HG03097 (cell line): ENCODE results near the gene DAB1.

Experiments
- ATAC-seq: cut with Tn5 transposase; IDR thresholded peaks from one replicate; pipeline ENCODE4 v1.9.1; 2021; ENCODE audit not compliant: unreplicated experiment, low FRiP score

Gene DAB1

GRCh38 chr1:57058652-57059501, 365.0 kb downstream of the DAB1 start:
- ATAC-seq = no peak

- no peak for ATAC-seq
Observed at GRCh38 chr1:57048856-57049255, 375.0 kb downstream of the DAB1 start.

DNA sequence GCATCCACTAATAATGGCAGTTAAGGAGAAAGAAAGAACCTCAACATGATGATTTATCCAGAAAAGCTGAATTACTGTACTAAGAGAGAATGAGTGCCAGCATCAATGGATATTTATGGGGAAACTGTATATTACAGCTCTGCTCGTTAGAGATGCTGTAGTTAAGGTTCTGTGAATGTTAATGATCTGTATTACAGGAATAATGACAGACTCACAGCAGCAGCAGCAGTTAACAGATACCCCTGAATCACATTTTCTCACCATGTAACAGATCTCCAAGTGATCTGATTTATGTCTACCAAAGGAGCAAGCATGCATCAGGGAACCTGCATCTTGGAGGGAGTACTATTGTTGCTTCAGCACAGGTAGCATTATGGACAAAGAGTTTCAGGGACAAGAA, 377.4 kb downstream of the DAB1 start:
- ATAC-seq = no peak

DNA sequence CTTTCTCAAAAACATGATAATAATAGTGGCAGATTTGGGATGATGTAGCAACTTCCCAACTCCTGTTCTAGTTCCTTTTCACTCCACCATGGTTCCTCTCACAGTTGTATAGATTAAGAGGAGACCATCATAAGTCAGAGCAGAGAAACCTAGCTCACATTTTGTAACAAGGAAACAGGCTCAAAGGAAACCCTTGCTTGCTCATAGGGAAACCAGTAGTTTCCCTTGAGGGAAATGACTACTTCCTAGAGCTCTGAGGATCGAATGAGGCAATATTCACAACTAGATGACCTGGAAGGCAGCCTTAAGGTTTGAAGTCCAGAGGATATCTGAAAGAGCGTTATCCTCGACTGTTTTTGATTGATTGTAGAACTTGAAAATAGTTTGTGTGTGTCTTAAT, 382.0 kb downstream of the DAB1 start:
- no peak for ATAC-seq

GRCh38 chr1:57040811-57041210, 383.0 kb downstream of the DAB1 start:
- ATAC-seq = no peak

- no peak for ATAC-seq
Observed at GRCh38 chr1:57036641-57037579, 386.9 kb downstream of the DAB1 start.

- no peak for ATAC-seq
Observed at GRCh38 chr1:57034713-57035112, 389.1 kb downstream of the DAB1 start.

- no peak for ATAC-seq
Observed at GRCh38 chr1:57033222-57034001, 390.4 kb downstream of the DAB1 start.

GRCh38 chr1:57026624-57027354, 397.1 kb downstream of the DAB1 start:
- no peak for ATAC-seq

DNA sequence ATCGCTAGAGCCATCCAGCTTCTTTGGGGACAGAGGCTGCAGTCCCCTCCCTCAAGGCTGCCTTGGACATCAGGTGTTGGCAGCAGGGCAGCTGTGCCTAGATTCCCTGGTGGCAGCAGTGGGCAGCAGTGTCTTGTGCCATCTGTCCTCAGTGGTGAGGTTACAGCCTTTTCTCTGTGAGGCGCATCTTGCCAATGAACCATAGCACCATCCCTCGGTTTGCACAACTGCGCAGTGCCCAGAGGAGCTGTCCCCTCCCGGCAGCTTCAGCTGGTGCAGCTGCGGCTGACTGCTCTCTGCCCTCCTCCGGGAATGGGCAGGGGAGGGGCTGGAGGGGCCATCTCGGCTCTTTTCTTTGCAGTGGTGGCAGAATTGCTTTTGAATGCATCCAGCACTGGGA, 399.0 kb downstream of the DAB1 start:
- no peak for ATAC-seq

GRCh38 chr1:57024428-57024827, 399.4 kb downstream of the DAB1 start:
- ATAC-seq = no peak

- no peak for ATAC-seq
Observed at GRCh38 chr1:57020216-57020615, 403.6 kb downstream of the DAB1 start.

GRCh38 chr1:57019236-57019839, 404.5 kb downstream of the DAB1 start:
- ATAC-seq = no peak

DNA sequence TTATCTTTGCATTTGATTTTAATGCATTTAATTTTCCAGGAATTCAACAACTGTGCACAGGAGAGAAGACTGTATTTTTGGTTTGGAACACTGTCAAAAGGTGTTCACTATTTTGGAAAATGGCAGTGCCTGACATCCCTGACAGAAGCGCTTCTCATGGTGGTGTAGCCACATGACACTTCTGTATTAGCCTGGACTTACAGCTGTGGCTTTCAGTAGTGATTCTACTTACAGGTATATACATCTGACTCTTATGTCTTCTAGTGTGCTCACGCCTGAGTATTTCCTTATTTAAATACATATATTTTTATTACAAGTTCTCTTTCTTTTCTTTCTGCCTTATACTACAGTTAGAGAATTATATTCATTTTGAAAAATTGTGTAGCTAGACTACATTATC, 405.7 kb downstream of the DAB1 start:
- no peak for ATAC-seq

GRCh38 chr1:57017717-57018116, 406.1 kb downstream of the DAB1 start:
- ATAC-seq = no peak

DNA sequence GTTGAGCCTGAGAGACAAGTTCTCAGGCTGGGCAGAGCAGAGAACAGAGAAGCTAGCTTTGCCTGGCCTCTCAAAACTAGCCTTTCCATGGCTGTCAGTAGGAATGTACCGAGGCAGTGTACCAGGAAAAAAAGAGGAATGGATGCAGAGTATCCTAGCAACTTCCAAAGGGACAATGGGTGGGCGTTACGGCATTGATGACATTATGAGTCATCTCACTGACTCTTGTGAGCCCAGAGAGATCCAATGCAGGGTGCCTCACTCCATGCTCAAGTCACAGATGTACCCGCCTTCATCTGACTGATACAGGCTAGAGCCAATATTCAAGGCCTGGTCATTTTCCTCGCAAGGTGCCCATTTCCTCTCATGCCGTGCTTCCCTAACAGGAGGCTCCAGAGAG, 406.7 kb downstream of the DAB1 start:
- no peak for ATAC-seq

DNA sequence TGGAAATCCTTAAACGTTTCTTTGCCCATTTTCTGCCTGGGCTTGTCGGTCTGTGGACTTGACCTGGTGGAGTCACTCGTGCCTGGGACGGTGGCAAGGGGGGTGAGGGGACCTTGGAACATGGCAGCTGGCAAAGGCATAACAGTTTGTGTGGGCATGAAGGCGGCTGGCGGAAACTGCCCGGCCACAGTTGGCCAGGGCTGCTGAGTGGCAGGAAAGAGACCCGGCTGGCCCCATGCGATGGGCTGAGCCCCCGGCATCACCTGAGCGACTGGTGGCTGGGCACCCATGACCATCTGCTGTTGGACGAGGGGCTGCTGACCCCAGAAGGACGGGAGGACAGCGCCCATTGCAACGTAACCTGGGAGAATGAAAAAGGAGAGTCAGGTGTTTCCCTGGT, 408.8 kb downstream of the DAB1 start:
- ATAC-seq = no peak

GRCh38 chr1:57013522-57013921, 410.3 kb downstream of the DAB1 start:
- no peak for ATAC-seq

DNA sequence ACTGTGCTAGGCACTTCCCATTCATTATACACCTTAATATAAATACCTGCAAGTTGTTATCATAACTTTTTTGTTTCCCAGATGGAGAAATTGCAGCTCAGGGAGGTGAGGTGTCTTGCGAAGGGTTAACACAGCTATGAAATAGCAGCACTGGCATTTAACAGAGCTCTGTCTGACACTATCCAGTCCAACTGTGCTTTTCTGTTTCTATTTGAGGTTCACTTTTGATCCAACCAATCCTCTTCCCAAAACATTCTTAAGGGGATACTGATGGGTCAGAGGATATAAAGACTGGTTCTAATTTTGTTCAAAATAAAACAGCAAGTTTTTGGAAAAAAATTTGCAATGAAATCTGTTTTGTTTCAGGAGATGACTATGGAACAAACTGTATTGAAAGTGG, 411.5 kb downstream of the DAB1 start:
- ATAC-seq = no peak

- ATAC-seq = no peak
Observed at GRCh38 chr1:57010511-57010910, 413.3 kb downstream of the DAB1 start.
